DMS153 treated with DMSO at 0.1 percent for 48 hours (cell line): Measurements from ENCODE around the gene TIAM2.
"Not testable (repeated sequence)": the region's sequence is repeated elsewhere in the genome, so short reads cannot be mapped to it uniquely, and the experiment has no call there.

Source experiments
- DNase-seq: peaks from one replicate; lab custom pipeline; 2025; ENCODE audit not compliant: unreplicated experiment; lab: John Stamatoyannopoulos, UW

Gene TIAM2

DNA sequence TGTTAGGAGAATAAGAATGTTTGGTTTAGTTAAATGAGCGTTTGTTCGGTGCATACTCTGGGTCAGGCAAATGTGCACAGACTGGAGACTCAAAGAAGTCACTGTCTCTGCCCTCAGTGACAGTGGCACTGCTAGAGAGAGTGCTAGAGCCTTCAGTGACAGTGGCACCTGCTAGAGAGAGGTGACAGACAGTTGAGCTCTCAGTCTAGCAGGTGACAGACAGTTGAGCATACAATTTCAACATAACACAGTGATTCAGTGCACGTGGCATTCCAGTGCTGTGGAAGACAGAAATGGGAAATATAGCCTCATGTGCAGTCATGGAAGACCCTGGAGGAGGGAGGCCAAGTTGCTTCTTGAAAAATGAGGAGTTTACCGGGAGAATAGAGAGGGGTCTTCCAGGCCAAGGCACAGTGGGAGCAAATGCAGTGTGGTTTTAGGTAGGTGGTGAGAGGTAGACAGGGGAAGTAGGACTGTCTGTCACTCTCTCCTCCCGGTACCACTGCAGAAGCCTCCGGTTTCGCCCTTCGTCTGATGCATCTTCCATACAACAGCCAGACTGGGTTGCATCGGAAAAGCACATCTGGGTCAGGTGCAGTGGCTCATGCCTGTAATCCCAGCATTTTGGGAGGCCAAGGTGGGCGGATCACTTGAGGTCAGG, 160.8 kb downstream of the TIAM2 start:
- no peak for DNase-seq

DNA sequence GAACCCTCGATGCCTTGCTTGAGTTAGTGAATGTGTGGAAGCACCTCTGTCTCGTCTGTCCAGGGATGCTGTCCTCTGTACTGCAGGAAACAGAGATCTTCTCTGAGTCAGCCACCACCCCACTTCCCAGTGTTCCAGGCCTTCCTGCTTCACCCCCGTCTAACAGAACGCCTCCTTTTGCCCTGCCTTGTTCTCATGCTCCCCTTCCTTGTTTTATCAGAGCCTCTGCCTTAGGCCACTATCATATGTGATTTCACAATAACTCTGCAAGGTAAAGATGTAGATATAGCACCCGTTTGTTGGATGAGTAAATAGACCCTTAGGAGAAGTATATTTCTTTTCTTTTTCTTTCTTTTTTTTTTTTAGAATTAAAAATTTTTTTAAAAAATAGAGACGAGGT, 162.0 kb downstream of the TIAM2 start:
- DNase-seq, result no peak

DNA sequence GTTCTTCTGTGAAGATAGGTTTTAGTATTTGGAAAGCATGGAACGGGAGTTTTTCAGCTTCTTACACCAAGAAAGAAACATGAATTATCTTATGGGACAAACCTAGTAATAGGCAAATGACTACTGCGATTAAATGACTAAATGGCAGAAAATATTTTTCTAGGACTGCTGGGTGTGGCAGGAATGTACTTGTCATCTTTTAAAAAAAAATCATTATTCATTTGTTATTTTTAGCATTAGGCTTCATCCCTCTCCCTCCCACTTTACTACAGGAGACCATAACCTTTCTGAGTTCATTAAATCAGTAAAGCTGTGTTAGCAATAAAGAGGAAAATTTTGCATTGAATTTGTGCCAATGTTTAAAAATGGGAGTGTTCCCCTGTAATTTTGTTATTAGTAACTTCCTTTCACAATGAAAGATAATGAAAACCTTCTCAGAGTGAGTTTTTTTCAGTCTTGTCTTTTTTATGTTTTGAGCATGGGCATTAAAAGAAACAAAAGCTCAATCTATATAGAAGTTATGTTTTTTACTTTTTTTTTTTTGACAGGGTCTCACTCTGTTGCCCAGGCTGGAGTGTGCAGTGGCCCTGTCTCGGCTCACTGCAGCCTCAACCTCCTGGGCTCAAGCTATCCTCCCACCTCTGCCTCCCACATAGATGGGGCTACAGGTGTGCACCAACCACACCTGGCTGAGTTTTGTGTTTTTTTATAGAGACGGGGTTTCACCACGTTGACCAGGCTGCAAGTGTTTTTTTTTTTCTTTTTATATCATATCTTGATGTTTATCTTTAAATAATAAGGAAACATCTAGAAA, 163.1 kb downstream of the TIAM2 start:
- DNase-seq, result no peak

DNA sequence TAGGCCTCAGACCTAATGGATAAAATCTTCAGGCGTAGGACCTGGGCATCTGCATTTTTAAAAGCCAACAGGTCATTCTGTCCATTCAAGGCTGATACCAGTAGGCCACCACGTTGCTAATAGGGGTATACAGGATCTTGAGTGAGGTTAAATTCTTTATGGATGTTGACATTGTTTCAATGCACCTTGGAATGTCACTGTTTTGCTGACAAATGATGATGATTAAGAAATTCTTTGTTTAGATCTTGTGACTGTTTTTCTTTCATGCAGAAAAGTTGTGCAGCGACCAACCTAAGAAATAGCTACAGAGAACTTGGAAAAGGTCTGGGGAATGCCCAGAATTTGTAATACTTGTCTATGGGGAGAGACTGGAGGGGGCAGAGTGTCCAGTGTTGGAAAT, 167.6 kb downstream of the TIAM2 start:
- no peak for DNase-seq

DNA sequence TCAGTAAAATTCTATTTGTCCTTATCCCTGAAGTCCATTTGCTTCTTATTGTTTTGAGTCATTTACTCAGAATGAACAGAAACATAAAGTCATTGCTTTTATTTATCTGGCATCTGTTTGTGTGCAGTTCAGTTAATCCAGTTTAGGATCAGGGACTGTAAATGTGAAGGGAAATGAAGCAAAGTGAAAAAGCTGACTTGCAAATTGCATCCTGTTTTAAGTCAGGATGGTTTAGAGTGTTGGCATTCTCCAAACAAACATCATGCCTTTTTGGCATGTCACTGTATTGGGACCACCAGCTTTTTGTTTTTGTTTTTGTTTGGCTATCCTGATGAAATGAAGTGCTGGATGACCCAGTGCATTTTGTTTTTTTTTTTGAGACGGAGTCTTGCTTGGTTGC, 168.5 kb downstream of the TIAM2 start:
- DNase-seq, result no peak

DNA sequence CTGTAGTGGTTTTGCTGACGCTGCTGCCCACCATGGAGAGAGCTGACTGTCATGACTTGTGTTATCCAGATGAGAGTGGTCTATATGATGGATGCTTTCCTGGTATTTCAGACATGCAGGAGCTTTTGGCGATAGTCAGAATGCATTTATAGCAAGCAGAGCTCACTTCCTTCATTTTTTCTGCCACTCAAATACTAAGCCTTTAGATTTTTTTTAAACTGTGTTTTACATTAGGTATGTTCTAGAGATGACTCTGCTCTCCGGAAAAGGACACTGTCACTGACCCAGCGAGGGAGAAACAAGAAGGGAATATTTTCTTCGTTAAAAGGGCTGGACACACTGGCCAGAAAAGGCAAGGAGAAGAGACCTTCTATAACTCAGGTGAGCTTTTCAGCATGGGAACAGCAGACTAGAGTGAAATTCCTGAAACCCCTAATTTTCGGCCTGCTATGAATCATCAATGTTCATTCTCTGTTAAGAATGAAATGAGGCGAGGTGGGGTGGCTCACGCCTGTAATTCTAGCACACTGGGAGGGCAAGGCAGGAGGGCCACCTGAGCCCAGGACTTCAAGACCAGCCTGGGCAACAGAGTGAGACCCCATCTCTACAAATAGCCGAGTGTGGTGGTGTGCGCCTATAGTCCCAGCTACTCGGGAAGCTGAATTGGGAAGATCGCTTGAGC, 170.1 kb downstream of the TIAM2 start:
- DNase-seq, result no peak

DNA sequence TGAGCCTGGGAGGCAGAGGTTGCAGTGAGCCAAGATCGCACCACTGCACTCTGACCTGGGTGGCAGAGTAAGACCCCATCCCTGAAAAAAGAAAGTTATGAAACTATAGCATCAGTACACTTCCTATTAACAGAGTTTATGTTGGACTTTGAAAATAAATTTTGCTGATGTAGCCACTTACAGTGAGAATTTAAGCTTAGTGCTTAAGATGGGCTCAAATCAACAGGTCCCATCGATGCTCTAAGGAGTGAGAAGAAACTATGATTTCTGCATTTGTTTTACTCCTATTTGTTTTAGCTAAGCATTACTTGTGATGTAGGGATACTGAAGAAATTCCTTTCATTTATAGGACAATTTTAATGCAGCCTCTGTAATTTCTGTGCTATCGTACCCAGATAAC, 175.4 kb downstream of the TIAM2 start:
- no peak for DNase-seq

DNA sequence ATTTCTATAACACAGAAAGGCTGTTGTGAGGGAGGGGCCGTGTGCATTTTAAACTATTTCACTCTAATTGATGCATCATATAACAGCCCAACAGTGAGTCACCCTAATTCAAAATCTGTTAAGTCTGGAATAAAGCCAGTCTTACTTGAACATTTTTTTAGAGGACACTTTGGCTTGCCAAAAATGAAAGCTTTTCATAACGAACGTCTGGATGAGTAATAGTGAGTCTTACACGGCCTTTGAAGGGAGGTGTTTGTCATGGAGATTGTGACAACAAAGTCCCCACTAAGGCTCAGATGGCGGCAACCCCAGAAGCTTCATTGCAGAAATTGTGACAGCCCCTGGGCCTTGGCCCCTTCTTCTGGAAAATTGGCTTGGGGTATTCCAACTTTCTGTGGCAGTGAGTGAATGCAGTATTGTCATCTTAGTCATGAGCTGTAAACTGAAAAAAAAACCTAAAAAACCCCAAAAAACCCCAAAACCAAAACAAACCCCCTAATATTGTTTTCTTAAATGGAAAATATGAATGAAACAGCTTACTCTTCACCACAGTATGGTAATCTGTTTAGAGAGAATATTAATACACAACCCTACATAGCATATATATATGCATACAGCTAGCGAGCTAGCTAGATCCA, 176.1 kb downstream of the TIAM2 start:
- DNase-seq, result no peak

DNA sequence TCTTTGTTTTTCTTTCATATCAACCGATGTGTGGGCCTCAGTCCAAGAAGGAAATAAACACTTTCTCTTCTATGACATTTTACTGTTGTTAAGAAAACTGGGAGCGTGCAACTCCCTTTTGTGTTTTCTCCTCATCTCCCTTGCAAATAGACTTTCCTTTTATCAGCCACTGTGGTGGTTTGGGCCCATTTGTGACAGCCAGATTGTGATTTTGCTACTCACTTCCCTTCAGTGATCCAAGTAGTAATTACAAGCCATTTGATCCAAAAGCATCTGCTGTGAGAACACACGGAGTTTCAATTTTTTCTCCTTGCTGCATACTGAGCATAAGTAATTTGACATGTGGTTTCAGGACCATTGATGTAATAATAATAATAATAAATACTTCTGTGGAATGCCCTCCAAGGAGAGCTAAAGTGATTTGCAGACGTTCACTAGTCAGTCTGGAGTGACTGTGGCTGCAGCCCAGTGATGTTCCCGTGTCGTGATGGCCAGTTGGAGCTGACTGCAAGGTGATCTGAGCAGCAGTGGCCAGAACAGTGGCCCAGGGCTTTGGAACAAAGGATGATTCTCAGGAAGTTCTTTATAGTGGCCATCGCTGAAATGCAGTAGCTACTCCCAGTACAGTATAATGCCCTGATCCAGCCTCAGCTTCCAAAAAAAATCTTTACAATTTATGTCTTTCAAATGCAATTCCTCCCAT, 176.8 kb downstream of the TIAM2 start:
- no peak for DNase-seq

DNA sequence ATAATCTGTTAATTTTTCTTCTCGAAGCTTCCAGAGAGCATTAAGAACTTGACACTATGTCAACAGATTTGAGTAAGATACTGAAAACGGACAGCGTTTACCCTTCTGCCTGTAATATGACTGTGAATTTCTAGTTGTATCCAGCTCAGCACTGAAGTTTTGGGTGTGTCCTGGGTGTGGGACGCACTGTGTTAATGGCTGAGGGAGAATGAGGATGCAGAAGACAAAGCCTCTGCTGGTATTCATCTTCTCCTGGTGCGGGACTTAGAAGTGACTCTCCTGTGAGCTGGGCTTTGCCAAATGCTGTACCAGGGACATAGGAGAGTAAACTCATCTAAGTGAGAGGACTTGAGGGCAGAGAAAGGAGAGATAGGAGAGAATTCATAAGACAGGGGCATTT, 178.4 kb downstream of the TIAM2 start:
- DNase-seq, result no peak

DNA sequence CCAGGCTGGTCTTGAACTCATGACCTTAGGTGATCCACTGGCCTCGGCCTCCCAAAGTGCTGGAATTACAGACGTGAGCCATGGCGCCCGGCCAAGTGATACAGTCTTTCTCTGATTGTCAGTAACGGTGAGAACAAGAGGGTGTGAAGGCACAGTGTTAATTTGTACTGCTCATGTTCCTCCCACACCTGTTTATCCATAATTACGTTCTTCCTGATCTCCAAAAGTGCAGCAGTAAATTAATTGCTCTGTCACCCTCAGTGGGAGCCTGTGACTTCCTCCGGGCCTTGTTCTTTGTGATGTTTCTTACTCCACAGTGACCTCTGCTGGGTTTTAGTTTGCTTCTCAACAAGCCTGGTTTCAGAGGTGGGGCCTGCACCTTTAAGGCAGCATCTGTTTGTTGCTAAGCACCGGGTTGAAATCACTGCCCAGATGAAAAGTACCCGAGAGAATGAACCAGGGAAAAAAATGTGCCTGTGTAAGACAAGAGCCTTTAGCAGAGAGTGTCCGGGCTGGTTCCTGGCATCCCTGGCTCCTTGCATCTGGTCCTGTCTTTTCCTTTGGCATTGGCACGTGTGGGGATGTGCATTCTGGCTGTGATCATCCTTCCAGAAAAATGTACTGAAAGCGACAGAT, 179.6 kb downstream of the TIAM2 start:
- peak; percentile 33 for DNase-seq

DNA sequence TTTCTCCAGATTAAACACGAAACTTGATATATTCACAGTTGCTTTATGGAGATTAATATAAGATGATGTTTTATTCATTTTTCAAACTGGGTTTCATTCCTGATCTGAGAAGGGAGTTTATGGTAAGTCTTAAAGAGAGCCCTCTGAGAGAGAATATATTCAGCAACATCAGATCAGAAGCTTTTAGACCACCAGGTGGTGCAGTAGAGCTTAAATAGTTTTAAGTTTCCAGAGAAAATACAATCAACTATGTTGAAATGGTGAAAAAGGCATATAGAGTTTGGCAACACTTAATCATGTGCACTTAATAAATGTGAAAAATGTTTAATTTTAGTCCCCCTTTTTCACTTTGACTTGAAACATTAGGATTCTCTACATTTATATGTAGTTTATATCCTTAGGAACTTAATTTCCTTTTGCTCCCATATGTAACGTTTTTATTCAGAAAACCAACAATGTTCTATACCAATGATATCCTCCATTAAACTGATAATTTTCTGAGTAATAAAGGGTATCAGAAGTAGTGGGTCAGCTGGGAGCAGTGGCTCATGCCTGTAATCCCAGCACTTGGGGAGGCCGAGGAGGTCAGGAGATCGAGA, 182.3 kb downstream of the TIAM2 start:
- DNase-seq, result no peak

DNA sequence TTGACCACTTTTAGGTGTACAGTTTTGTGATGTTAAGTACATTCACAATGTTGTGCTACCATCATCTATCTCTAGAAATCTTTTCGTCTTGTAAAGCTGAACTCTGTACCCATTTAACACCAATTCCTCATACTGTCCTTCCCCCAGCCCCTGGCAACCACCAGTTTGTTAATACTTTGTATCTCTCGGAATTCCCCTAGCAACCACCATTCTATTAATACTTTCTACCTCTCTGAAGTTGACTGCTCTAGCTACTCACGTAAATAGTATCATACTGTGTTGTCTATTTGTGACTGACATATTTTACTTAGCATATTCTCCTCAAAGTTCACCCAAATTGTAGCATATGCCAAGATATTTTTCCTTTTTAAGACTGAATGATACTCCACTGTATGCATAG, 186.4 kb downstream of the TIAM2 start:
- DNase-seq, result no peak

DNA sequence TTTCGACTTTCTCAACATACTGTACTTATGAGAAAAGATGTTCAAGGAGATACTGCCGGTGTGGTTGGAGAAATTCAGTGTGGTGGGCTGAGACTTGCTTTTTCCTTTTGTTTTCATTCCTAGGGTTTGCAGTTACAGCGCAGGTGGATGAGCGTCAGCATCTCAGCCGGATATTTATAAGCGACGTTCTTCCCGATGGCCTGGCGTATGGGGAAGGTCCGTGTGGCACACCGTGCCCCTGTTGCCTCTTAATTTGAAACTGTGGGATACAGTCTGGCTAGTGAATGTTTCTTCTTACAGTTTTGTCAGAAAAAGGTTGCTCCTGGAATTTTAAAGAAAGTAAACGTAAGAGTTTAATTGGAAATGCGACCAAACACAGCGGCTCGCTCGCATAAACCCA, 187.0 kb downstream of the TIAM2 start:
- no peak for DNase-seq

DNA sequence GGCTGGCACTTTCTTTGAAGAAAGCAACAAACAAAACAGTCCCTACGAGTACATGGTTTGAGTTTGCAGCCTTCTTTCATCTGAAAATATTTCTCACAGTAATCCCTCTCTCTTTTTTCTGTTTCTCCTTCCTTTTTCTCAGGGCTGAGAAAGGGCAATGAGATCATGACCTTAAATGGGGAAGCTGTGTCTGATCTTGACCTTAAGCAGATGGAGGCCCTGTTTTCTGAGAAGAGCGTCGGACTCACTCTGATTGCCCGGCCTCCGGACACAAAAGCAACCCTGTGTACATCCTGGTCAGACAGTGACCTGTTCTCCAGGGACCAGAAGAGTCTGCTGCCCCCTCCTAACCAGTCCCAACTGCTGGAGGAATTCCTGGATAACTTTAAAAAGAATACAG, 188.0 kb downstream of the TIAM2 start:
- no peak for DNase-seq

DNA sequence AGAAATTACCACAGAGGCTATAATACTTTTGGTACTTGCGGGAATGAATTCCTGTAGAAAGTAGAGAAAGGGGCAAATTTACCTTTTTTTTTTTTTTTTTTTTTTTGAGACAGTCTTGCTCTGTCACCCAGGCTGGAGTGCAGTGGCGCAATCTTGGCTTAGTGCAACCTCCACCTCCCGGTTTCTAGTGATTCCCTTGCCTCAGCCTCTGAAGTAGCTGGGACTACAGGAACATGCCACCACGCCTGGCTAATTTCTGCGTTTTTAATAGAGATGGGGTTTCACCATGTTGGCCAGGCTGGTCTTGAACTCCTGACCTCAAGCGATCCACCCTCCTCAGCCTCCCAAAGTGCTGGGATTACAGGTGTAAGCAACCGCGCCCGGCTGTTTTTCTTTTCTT, 189.9 kb downstream of the TIAM2 start:
- not testable (repeated sequence) for DNase-seq

DNA sequence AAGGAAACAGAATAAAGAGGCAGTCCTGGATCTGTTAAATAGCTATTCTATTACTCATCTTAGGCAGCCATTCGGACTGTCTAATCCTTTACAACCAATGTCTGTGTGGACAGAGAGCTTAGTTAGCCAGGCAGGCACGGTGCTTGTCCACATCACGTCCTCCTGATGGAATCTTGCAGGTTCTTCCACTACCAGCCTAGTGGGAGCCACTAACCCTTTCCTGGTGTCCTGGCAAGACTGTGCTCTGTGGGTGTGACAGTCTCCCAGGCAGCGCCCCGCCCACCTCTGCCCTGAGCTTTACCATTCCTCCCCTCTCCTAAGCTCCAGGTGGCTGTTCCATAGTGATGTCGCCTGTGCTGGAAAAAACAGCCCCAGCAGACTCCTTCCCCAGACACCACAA, 190.4 kb downstream of the TIAM2 start:
- DNase-seq, result no peak

DNA sequence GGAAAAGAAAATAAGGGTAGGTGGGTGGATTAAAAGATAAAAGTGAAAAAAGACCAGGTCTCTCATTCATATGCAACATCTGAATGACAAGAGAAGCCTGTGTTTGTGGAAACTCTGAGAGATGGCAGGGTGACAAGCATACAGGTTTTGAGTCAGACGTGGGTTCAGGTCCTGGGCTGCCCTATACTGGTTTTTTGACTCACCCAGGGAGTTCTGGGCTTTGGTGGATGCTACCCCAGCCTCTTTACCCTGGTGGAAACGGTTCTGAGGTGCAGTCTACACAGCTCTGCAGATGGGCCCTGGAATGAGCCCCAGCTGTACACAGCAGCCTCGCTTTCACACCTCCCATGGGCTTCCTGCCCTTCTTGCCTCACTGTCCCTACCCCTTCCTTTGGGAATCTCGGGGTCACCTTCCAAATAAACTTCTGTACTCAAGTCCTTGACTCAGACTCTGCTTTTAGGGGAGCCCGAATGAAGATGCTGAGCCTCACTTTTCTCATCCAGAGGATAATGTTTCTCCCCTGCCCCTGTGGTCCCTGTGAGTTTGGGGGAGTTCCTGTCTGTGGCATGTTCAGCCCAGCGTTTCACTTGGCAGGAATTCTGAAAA, 191.0 kb downstream of the TIAM2 start:
- no peak for DNase-seq

DNA sequence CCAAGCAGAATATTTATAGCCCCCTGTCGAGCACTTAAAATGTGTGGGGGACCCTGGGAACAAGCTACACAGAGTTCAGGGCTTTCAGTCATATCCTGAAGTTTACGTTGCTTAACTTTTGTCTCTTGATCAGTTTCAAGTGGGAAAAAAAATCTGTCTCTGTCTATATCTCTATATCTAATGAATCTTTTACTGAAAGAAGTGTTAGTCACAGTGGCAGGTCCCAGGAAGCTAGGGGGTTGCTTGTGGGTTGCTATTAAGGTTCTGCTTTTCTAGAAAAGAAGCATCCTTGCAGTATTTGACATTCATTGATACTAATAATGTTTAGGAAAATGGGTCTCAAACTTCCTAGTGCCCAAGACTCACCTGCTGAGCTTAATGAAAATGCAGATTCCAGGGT, 192.0 kb downstream of the TIAM2 start:
- DNase-seq, result no peak
